ENCODE data around the gene MYL2.
"Not testable (repeated sequence)": the region's sequence is repeated elsewhere in the genome, so short reads cannot be mapped to it uniquely, and the experiment has no call there.

Gene MYL2

GRCh38 chr12:110920324-110920910, at the start of gene MYL2:
TSS of gene MYL2 (minus strand) at chr12:110920579. CDS start at chr12:110920529, 50 bp downstream.
- DNase-seq (ENCODE audit: low spot score), result no peak

GRCh38 chr12:110966081-110966760, 45.8 kb upstream of the MYL2 start:
- no peak for DNase-seq (ENCODE audit: low spot score)

GRCh38 chr12:110965574-110965973, 45.2 kb upstream of the MYL2 start:
- DNase-seq (ENCODE audit: low spot score), result no peak

- no peak for DNase-seq (ENCODE audit: low spot score)
Measured at GRCh38 chr12:110960795-110961194, 40.4 kb upstream of the MYL2 start.

- no peak for DNase-seq (ENCODE audit: low spot score)
Measured at GRCh38 chr12:110957652-110958051, 37.3 kb upstream of the MYL2 start.

GRCh38 chr12:110957159-110957558, 36.8 kb upstream of the MYL2 start:
- DNase-seq (ENCODE audit: low spot score), result no peak

- not testable (repeated sequence) for DNase-seq (ENCODE audit: low spot score)
Measured at GRCh38 chr12:110950867-110951266, 30.5 kb upstream of the MYL2 start.

GRCh38 chr12:110950466-110950865, 30.1 kb upstream of the MYL2 start:
- not testable (repeated sequence) for DNase-seq (ENCODE audit: low spot score)

- no peak for DNase-seq (ENCODE audit: low spot score)
Measured at GRCh38 chr12:110948041-110948440, 27.7 kb upstream of the MYL2 start.

- no peak for DNase-seq (ENCODE audit: low spot score)
Measured at GRCh38 chr12:110943373-110943772, 23.0 kb upstream of the MYL2 start.

GRCh38 chr12:110941391-110941790, 21.0 kb upstream of the MYL2 start:
- no peak for DNase-seq (ENCODE audit: low spot score)

GRCh38 chr12:110940933-110941332, 20.6 kb upstream of the MYL2 start:
- no peak for DNase-seq (ENCODE audit: low spot score)

GRCh38 chr12:110940296-110940695, 19.9 kb upstream of the MYL2 start:
- no peak for DNase-seq (ENCODE audit: low spot score)

- peak; percentile 71 for DNase-seq (ENCODE audit: low spot score)
Measured at GRCh38 chr12:110937104-110937641, 16.8 kb upstream of the MYL2 start.

- DNase-seq (ENCODE audit: low spot score), result no peak
Measured at GRCh38 chr12:110936367-110937103, 16.2 kb upstream of the MYL2 start.

GRCh38 chr12:110935588-110935987, 15.2 kb upstream of the MYL2 start:
- DNase-seq (ENCODE audit: low spot score), result no peak

GRCh38 chr12:110934093-110934852, 13.9 kb upstream of the MYL2 start:
- no peak for DNase-seq (ENCODE audit: low spot score)

- DNase-seq (ENCODE audit: low spot score), result no peak
Measured at GRCh38 chr12:110933326-110933974, 13.1 kb upstream of the MYL2 start.

- no peak for DNase-seq (ENCODE audit: low spot score)
Measured at GRCh38 chr12:110932046-110932445, 11.7 kb upstream of the MYL2 start.

GRCh38 chr12:110931315-110931728, 10.9 kb upstream of the MYL2 start:
- no peak for DNase-seq (ENCODE audit: low spot score)
